ENCODE measurements around the gene USP21. TPM values are rescaled to one million over a fixed set of nuclear protein-coding genes. Genes with fewer than 3 reads are reported as not detected.

USP21 gene
- total and polyA plus RNA-seq, 3 donors from 2014 or later = 45.6 to 51.2 (median 49.5) TPM

DNA sequence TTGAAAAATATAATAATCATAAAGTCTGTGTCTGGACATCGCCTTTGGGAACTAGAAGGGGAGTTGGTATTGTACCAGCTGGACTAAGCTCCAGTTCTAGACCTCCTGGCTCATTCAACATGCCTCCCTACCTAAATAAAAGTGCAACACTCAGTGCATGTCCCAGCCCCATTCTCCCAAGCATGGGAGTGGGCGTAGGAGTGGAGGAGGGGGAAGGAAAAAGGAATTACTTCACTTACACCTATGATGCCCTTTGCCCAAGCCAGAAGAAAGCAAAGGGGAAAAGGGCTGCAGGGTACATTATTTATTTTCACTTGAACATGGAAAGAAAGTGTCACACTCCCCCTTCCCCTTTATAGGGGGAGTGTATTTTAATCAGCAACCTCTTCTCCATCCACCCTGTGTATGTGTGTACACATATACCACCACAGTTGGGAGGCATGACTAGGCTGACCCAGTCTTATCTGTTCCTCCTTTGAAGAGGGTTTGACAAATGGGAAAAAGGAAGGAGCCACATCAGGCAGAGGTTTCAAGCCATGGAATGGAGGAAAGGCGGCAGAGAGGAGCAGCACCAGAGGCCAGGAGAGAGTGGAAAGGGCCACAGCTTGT, 38.2 kb upstream of the USP21 start:
- no peak for TF ChIP-seq POLR2A (IDR thresholded peaks at IDR 0.05)
- TF ChIP-seq, protein P1, sequence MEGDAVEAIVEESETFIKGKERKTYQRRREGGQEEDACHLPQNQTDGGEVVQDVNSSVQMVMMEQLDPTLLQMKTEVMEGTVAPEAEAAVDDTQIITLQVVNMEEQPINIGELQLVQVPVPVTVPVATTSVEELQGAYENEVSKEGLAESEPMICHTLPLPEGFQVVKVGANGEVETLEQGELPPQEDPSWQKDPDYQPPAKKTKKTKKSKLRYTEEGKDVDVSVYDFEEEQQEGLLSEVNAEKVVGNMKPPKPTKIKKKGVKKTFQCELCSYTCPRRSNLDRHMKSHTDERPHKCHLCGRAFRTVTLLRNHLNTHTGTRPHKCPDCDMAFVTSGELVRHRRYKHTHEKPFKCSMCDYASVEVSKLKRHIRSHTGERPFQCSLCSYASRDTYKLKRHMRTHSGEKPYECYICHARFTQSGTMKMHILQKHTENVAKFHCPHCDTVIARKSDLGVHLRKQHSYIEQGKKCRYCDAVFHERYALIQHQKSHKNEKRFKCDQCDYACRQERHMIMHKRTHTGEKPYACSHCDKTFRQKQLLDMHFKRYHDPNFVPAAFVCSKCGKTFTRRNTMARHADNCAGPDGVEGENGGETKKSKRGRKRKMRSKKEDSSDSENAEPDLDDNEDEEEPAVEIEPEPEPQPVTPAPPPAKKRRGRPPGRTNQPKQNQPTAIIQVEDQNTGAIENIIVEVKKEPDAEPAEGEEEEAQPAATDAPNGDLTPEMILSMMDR (IDR thresholded peaks at IDR 0.05) = no peak
- no peaks in the 10 kb centered on the region for H3K9me3 ChIP-seq
- no peaks in the 10 kb centered on the region for H3K36me3 ChIP-seq (ENCODE audit: low read depth, missing control alignments)
- H3K4me3 ChIP-seq = no peak overlapping the region
- WGBS, 2 donors = 85 to 87% methylated on average over 3 of the region's 3 CpGs
- H3K27me3 ChIP-seq = no peaks in the 10 kb centered on the region
- intact Hi-C loops (cut with DNase I; ENCODE audit: low total_unique reads) = no loop called here
- DNase-seq = no peak
- no peak overlapping the region for H3K27ac ChIP-seq
- H3K4me1 ChIP-seq = peaks cover 26% of the 10 kb centered on the region

DNA sequence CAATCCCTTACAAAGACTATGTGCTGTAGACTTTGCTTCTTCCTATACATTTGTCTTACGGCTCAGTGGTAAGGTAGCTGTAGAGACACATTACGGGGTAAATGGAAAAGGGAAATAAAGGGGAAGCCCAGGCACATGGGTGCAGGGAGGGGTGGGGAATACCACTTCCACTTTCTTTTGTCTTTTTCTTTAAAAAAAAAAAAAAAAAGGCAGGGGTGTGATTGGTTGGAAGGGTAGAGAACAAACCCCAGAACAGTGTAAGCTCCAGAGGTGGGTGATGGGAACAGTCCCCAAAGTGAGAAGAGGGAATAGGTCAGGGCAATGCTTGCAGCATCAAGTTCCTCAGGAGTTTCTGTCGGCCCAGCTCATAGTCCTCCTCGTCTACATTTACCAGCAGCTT, 37.5 kb upstream of the USP21 start:
- DNase-seq = no peak
- H3K4me3 ChIP-seq = no peak overlapping the region
- no peak overlapping the region for H3K27ac ChIP-seq
- WGBS, 2 donors = 68 to 73% methylated on average over 4 of the region's 4 CpGs
- no peaks in the 10 kb centered on the region for H3K27me3 ChIP-seq
- no peaks in the 10 kb centered on the region for H3K36me3 ChIP-seq (ENCODE audit: low read depth, missing control alignments)
- H3K4me1 ChIP-seq = peaks cover 19% of the 10 kb centered on the region
- TF ChIP-seq, protein P1 (IDR thresholded peaks at IDR 0.05) = no peak
- TF ChIP-seq POLR2A (IDR thresholded peaks at IDR 0.05) = no peak
- H3K9me3 ChIP-seq = no peaks in the 10 kb centered on the region
- intact Hi-C loops (cut with DNase I; ENCODE audit: low total_unique reads) = no loop called here

DNA sequence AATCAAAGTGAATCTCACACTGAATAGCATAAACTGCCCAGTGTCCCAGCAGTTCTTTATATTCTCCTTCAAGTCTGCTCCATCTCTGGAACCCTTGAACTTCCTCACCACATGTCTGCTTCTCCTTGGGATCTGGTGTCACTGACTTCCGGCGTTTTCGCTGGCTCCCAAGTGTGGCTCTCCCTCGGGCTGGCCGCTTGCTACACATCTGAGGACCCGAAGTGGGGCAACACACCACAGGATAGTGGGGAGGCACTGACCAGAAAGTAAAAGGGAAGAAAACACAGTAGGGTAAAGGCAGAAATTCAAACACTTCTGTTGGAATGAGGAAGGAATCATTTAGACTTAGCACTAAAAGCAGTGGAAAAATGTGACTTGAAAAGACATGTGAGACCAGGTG, 36.3 kb upstream of the USP21 start:
- H3K27ac ChIP-seq = no peak overlapping the region
- H3K4me3 ChIP-seq = no peak overlapping the region
- DNase-seq = no peak
- 75 to 84% methylated on average over 6 of the region's 6 CpGs for WGBS, 2 donors
- TF ChIP-seq, protein P1 (IDR thresholded peaks at IDR 0.05) = no peak
- TF ChIP-seq POLR2A (IDR thresholded peaks at IDR 0.05) = no peak
- H3K36me3 ChIP-seq (ENCODE audit: low read depth, missing control alignments) = no peaks in the 10 kb centered on the region
- H3K27me3 ChIP-seq = no peaks in the 10 kb centered on the region
- no peaks in the 10 kb centered on the region for H3K9me3 ChIP-seq
- H3K4me1 ChIP-seq = peaks cover 14% of the 10 kb centered on the region
- intact Hi-C loops (cut with DNase I; ENCODE audit: low total_unique reads) = no loop called here

DNA sequence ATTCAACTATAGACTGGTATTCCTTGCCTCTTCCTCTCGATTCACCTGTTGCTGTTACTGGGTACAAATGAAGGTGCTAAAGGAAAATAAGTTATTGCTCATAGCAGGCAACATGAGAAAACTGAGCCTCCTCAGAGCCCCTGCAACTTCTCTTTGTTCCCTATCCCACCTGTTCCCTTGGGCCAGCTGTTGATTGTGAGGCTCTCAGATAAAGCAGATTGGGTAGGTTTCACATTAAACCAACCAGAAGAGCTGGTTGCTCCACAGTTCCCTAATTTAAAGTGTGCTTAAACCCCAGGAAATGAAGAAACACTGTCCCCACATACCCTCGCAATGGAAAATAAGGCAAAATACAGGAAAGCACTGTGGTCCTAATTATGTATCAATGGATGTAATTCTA, 31.7 kb upstream of the USP21 start:
- Histone ChIP-seq H3K4me3 (no peak overlapping the region), H3K4me1 (peaks cover 9% of the 10 kb centered on the region), H3K27ac (no peak overlapping the region), H3K36me3 (ENCODE audit: low read depth, missing control alignments) (no peaks in the 10 kb centered on the region), H3K9me3 (no peaks in the 10 kb centered on the region), H3K27me3 (no peaks in the 10 kb centered on the region)
- no peak for TF ChIP-seq POLR2A (IDR thresholded peaks at IDR 0.05)
- TF ChIP-seq, protein P1 (IDR thresholded peaks at IDR 0.05) = no peak
- intact Hi-C loops (cut with DNase I; ENCODE audit: low total_unique reads) = no loop called here
- no peak for DNase-seq
- 86 to 94% methylated on average over 2 of the region's 2 CpGs for WGBS, 2 donors
